MM.1S (cell line): ENCODE results near the gene DYNLT1.

Experiments
- DNase-seq: peaks from one replicate; pipeline ENCODE4 v3.0.0-alpha.2; 2015
- H2AFZ ChIP-seq: fragments of 300-600 bp; sonication (generic); 2 replicates; pipeline ENCODE4 v1.6.0; 2016; ENCODE audit warnings: antibody characterized with exemption, low read length
- H3F3A ChIP-seq: fragments of 300-600 bp; sonication (generic); 2 replicates; pipeline ENCODE4 v1.6.1; 2016; ENCODE audit warnings: mild to moderate bottlenecking, antibody characterized with exemption, low read length, moderate library complexity, mixed read lengths; ENCODE audit not compliant: insufficient read depth
- H3K27ac ChIP-seq: fragments of 300-600 bp; sonication (generic); 2 replicates; pipeline ENCODE4 v1.5.1; 2016; ENCODE audit warnings: mild to moderate bottlenecking, low read length
- H3K27me3 ChIP-seq: fragments of 300-600 bp; sonication (generic); replicated peaks from 2 replicates; pipeline ENCODE4 v1.6.0; 2016; ENCODE audit warnings: low read length; ENCODE audit not compliant: insufficient read depth
- H3K36me3 ChIP-seq: fragments of 300-600 bp; sonication (generic); replicated peaks from 2 replicates; pipeline ENCODE4 v1.6.1; 2016; ENCODE audit warnings: mild to moderate bottlenecking, low read length, mixed read lengths; ENCODE audit not compliant: insufficient read depth
- H3K4me1 ChIP-seq: fragments of 300-600 bp; sonication (generic); 2 replicates; pipeline ENCODE4 v1.6.1; 2016; ENCODE audit warnings: low read length, mixed read lengths
- H3K4me2 ChIP-seq: fragments of 300-600 bp; sonication (generic); 2 replicates; pipeline ENCODE4 v1.6.0; 2016; ENCODE audit warnings: low read depth, low read length
- H3K4me3 ChIP-seq: fragments of 300-600 bp; sonication (generic); 2 replicates; pipeline ENCODE4 v1.5.1; 2016; ENCODE audit warnings: low read length, mixed read lengths
- H3K79me2 ChIP-seq: fragments of 300-600 bp; sonication (generic); 2 replicates; pipeline ENCODE4 v1.6.1; 2016; ENCODE audit warnings: mixed run types, low read length, mixed read lengths
- H3K9ac ChIP-seq: fragments of 300-600 bp; sonication (generic); 2 replicates; pipeline ENCODE4 v1.6.1; 2016; ENCODE audit warnings: low read length, mixed read lengths
- H3K9me2 ChIP-seq: fragments of 300-600 bp; sonication (generic); replicated peaks from 2 replicates; pipeline ENCODE4 v1.6.1; 2016; ENCODE audit warnings: mild to moderate bottlenecking, low read length, mixed read lengths; ENCODE audit not compliant: insufficient read depth
- H3K9me3 ChIP-seq: fragments of 300-600 bp; sonication (generic); replicated peaks from 2 replicates; pipeline ENCODE4 v1.6.1; 2016; ENCODE audit warnings: mild to moderate bottlenecking, low read length, mixed read lengths; ENCODE audit not compliant: insufficient read depth
- H4K20me1 ChIP-seq: fragments of 300-600 bp; sonication (generic); 2 replicates; pipeline ENCODE4 v1.6.1; 2016; ENCODE audit warnings: mild to moderate bottlenecking, low read length, moderate library complexity, mixed read lengths; ENCODE audit not compliant: insufficient read depth
- CTCF ChIP-seq: fragments of 300-600 bp; sonication (generic); IDR thresholded peaks from 2 replicates; pipeline ENCODE4 v1.5.1; 2016; ENCODE audit warnings: antibody characterized with exemption, low read length, mixed read lengths
- EZH2 ChIP-seq: fragments of 300-600 bp; sonication (generic); optimal IDR thresholded peaks from 2 replicates; pipeline ENCODE3; 2017; ENCODE audit warnings: low read depth, mild to moderate bottlenecking, antibody characterized with exemption, low read length, mixed read lengths
- EZH2phosphoT487 ChIP-seq: fragments of 300-600 bp; sonication (generic); IDR thresholded peaks from 2 replicates; pipeline ENCODE4 v1.6.1; 2018; ENCODE audit warnings: antibody characterized with exemption, low read length

The DYNLT1 gene

DNA sequence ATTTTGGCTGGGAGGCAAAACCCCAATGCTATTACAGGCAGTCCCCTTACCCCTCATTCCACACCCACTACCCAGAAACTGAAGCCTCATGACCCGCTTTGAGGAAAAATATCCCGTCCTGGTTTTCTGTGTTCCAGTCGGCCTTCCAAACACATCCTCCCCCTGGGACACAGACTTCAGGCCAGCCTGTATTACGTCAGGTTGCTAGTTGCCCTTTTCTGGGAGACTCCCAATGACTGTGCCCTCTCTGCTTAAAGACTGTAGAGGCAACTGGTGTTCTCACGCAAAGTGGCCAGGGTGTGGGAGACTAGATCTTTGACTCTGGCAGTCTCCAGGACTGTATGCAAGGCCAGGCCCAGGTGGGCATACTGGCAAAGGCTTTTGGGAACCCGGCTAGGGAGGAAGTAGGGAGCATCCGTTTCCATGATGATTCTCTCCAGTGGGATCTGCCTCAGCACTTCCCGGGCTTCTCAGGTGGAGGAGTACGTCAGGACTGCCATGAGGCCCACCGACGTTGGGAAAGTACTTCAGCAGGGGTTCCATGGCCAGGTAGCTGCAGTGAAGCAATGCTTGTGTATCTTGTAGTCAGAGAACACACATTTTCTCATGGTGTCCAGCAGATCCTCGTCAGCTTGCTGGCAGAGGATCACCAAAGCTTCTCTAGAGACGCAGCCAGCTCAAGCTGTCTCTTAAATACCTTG lies 34.9 kb downstream of the DYNLT1 start:
- no peak overlapping the region for H3K4me3 ChIP-seq
- DNase-seq: no peak
- H2AFZ ChIP-seq: no peak overlapping the region
- no peaks in the 10 kb centered on the region for H3K27me3 ChIP-seq
- H3K4me2 ChIP-seq: no peak overlapping the region
- no peaks in the 10 kb centered on the region for H3F3A ChIP-seq
- H3K9me3 ChIP-seq: no peaks in the 10 kb centered on the region
- no peaks in the 10 kb centered on the region for H3K4me1 ChIP-seq
- H4K20me1 ChIP-seq: no peaks in the 10 kb centered on the region
- TF ChIP-seq EZH2 (no peak), CTCF (no peak), EZH2phosphoT487 (no peak)
- H3K36me3 ChIP-seq: no peaks in the 10 kb centered on the region
- no peaks in the 10 kb centered on the region for H3K9me2 ChIP-seq
- no peaks in the 10 kb centered on the region for H3K79me2 ChIP-seq
- H3K27ac ChIP-seq: no peak overlapping the region
- no peak overlapping the region for H3K9ac ChIP-seq

GRCh38 chr6:158608221-158608620 lies 36.3 kb downstream of the DYNLT1 start:
- Histone ChIP-seq H3K4me1 (no peaks in the 10 kb centered on the region), H3K4me2 (no peak overlapping the region), H2AFZ (no peak overlapping the region), H4K20me1 (no peaks in the 10 kb centered on the region), H3K4me3 (no peak overlapping the region), H3K27ac (no peak overlapping the region), H3K27me3 (no peaks in the 10 kb centered on the region), H3K9me3 (no peaks in the 10 kb centered on the region), H3F3A (no peaks in the 10 kb centered on the region), H3K79me2 (no peaks in the 10 kb centered on the region), H3K9me2 (no peaks in the 10 kb centered on the region), H3K9ac (no peak overlapping the region), H3K36me3 (no peaks in the 10 kb centered on the region)
- DNase-seq: no peak
- TF ChIP-seq EZH2 (no peak), EZH2phosphoT487 (no peak), CTCF (no peak)

DNA sequence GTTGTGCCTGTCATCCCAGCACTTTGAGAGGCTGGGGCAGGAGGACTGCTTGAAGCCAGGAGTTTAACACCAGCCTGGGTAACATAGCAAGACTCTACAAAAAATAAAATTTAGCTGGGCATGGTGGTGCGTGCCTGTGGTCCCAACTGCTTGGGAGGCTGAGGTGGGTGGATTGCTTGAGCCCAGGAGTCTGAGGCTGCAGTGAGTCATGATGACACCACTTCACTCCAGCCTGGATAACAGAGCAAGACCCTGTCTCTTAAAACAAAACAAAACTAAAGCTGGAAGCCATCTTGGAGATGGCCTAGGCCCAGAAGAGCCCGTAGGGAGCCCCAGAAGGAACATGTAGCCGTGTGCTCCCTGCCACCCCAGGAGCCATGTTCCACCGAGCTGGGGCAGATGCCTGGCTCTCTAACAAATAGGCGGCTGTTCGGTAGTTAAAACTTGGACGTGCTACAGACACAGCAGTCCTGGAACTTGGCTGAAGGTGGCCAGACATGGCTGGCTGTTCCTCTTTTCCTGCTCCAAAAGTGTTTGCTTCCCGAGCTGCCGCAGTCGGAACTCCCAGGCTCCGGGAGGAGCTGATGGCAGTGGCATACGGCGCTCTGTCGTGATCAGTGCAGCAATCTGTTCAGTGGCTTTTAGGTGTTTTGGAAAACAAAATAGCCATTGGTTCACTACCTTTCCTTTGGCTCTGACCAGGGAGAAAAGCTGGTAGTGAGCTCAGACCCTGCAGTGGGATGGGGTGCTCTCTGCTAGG lies 37.0 kb downstream of the DYNLT1 start:
- H4K20me1 ChIP-seq: no peaks in the 10 kb centered on the region
- H3K4me1 ChIP-seq: no peaks in the 10 kb centered on the region
- no peaks in the 10 kb centered on the region for H3K36me3 ChIP-seq
- H3F3A ChIP-seq: no peaks in the 10 kb centered on the region
- H2AFZ ChIP-seq: no peak overlapping the region
- no peak overlapping the region for H3K27ac ChIP-seq
- H3K4me3 ChIP-seq: no peak overlapping the region
- no peaks in the 10 kb centered on the region for H3K27me3 ChIP-seq
- H3K9me2 ChIP-seq: no peaks in the 10 kb centered on the region
- no peak for DNase-seq
- H3K79me2 ChIP-seq: no peaks in the 10 kb centered on the region
- H3K9me3 ChIP-seq: no peaks in the 10 kb centered on the region
- TF ChIP-seq EZH2phosphoT487 (no peak), CTCF (no peak), EZH2 (no peak)
- H3K4me2 ChIP-seq: no peak overlapping the region
- H3K9ac ChIP-seq: no peak overlapping the region
